CD4-positive, alpha-beta T cell treated with Interleukin-6 for 4 hours (primary cell): ENCODE results near the gene TMEM51.
"Not testable (repeated sequence)": the region's sequence is repeated elsewhere in the genome, so short reads cannot be mapped to it uniquely, and the experiment has no call there.

Experiments used
- DNase-seq: peaks from one replicate; pipeline ENCODE4 v3.0.0-alpha.2; 2020; ENCODE audit warnings: mixed read lengths

TMEM51 gene

GRCh38 chr1:15155888-15156741, 2.6 kb downstream of the TMEM51 start:
- DNase-seq: no peak

- DNase-seq: no peak
Observed at GRCh38 chr1:15156807-15157380, 3.3 kb downstream of the TMEM51 start.

GRCh38 chr1:15157524-15158399, 4.2 kb downstream of the TMEM51 start:
- DNase-seq: no peak

- DNase-seq: no peak
Observed at GRCh38 chr1:15158506-15159165, 5.1 kb downstream of the TMEM51 start.

- DNase-seq: no peak
Observed at GRCh38 chr1:15159166-15159555, 5.6 kb downstream of the TMEM51 start.

- DNase-seq: no peak
Observed at GRCh38 chr1:15160626-15161025, 7.1 kb downstream of the TMEM51 start.

- DNase-seq: no peak
Observed at GRCh38 chr1:15167386-15167785, 13.8 kb downstream of the TMEM51 start.

- no peak for DNase-seq
Observed at GRCh38 chr1:15168479-15168878, 14.9 kb downstream of the TMEM51 start.

- DNase-seq: no peak
Observed at GRCh38 chr1:15170071-15170470, 16.5 kb downstream of the TMEM51 start.

GRCh38 chr1:15171271-15171908, 17.8 kb downstream of the TMEM51 start:
- DNase-seq: no peak

GRCh38 chr1:15172405-15173259, 19.1 kb downstream of the TMEM51 start:
- no peak for DNase-seq

GRCh38 chr1:15173863-15174614, 20.5 kb downstream of the TMEM51 start:
- no peak for DNase-seq

- no peak for DNase-seq
Observed at GRCh38 chr1:15174615-15174983, 21.1 kb downstream of the TMEM51 start.

GRCh38 chr1:15175324-15176094, 22.0 kb downstream of the TMEM51 start:
- not testable (repeated sequence) for DNase-seq

GRCh38 chr1:15176120-15176519, 22.6 kb downstream of the TMEM51 start:
- DNase-seq: no peak

GRCh38 chr1:15176898-15177665, 23.5 kb downstream of the TMEM51 start:
- DNase-seq: no peak

GRCh38 chr1:15177710-15178166, 24.2 kb downstream of the TMEM51 start:
- no peak for DNase-seq

GRCh38 chr1:15178571-15179484, 25.3 kb downstream of the TMEM51 start:
- DNase-seq: no peak
